GM12801 (cell line): ENCODE results near the gene TWIST2.

Experiments
- CTCF ChIP-seq: IDR thresholded peaks from one replicate; pipeline ENCODE4 v1.5.1; 2011; ENCODE audit warnings: control low read depth; ENCODE audit not compliant: insufficient read length; ENCODE audit errors: extremely low read depth

TWIST2 gene

DNA sequence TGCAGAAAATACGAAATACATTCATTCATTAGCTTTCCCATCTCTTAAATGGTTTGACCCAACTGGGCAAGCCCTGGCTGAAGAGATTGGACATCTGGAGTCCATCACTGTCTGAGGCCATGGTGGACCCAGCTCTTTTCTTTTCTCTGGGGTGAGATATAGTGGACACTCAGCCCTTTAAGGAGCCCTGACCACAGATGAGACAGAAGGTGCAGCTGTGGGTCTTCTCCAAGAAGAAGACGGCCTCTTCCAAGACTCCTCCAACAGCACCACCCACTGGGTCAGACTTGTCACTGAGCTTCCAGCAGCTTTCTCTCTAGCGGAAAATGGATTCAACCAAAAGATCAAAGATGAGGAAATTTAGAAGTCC is 27.2 kb downstream of the TWIST2 start:
- no peak for TF ChIP-seq CTCF

DNA sequence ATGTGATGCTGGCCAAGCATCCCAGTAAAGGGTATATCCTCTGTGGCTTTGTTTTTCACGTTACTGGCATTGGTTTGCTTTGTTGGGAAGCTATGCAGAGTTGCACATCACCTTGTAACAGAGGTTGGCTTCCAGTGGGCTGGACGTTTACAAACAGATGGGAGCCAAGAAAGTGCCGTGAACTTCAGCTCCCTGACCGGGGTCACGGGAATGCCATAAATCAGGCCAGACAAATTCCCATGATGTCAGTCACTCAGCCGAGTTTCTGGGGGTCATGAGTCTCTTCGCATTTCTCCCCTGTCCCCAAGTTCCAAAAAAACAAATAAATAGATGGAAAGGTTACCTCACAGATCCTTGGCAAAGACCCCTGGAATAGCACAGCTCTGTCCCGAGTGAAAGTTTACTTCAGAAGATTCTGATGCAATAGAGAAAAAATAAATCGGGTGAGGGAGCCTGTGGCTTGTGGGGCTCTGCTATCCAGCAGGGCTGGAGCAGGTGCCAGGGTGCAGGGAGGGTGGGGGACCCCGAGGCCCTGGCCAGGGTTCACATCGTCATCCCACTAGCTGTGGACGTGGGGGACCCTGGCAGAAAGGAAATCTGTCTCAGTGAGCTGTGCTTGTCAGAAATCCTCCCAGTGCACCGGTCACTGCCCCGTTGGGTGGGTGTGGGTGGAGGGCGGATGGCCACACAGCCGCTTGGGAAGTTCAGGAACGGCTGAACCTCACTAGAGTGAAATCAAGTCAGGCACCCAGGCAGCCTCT is 27.8 kb downstream of the TWIST2 start:
- TF ChIP-seq CTCF = no peak

DNA sequence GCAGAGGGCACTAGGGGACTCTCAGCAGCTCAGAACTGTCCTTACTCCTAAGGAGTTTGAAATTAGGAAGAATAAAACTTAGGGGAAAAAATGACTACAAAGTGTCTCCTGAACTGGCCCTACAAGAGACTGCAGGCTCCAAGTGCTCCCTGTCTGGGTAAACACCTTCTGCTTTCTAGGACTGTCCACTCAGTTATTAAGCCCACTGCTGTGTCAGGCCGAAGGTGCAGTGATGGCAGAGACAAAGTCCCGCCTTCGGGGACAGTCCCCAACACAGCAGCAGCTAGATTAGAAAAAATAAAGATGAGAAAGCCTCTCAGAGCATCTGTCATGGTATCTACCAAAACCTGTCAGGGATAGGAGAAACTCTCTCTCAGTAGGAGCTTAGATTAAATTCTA is 28.3 kb downstream of the TWIST2 start:
- no peak for TF ChIP-seq CTCF

DNA sequence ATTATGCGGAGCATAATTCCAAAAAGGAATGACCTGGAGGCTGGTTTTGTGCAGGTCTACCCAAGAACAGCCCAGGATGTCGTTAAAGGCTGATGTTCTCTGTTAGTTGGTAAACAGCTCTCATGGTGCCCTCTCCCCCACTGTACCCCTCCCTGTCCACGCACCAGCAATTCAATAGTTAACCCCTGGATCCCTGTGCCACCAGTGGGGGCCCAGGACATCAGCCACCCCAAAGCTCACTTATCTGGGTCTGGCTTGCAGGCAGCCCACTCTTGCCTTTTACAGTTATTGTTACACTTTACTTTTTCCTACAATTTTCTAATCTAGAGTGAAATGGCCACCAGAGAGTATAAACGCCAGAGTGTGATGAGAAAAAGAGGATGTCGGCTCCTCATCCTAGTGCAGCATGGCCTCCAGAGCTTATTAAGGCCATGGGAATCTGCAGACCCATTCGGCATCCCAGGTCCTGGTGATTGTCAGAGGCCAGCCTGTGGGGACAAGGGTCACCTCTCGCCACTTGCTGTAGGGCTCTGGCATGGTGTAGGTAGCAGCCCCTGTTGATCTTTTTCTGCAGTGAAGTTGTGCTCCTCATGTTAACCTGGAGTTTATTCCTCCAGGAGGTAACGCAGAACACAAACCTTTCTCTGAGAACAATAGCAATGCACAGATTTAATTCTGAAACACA is 30.3 kb downstream of the TWIST2 start:
- no peak for TF ChIP-seq CTCF

- no peak for TF ChIP-seq CTCF
Observed at GRCh38 chr2:238879043-238879442, 31.2 kb downstream of the TWIST2 start.

- no peak for TF ChIP-seq CTCF
Observed at GRCh38 chr2:238879621-238880377, 31.9 kb downstream of the TWIST2 start.

- no peak for TF ChIP-seq CTCF
Observed at GRCh38 chr2:238881353-238882081, 33.6 kb downstream of the TWIST2 start.
